ENCODE results near the gene UBAC2.

DNA sequence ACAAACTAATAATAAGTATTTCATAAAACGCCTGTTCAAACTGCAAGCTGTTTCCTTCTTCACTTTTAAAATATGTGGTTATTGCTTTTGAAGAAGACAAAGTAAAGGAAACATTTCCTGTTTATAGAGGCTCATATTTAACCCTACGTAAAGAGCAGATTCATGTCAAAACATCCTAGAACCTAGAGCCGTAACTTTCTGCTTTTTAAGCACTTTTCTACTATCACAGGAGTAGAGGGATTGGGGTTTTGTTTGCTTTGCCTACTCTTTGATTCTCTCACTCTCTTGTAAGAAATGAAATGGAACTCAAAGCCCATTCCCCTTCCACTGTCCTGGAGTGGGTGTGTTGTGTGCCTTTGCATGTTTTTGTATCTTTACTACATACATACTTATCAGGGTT lies 160.5 kb downstream of the UBAC2 start:
- TF ChIP-seq, protein P1, sequence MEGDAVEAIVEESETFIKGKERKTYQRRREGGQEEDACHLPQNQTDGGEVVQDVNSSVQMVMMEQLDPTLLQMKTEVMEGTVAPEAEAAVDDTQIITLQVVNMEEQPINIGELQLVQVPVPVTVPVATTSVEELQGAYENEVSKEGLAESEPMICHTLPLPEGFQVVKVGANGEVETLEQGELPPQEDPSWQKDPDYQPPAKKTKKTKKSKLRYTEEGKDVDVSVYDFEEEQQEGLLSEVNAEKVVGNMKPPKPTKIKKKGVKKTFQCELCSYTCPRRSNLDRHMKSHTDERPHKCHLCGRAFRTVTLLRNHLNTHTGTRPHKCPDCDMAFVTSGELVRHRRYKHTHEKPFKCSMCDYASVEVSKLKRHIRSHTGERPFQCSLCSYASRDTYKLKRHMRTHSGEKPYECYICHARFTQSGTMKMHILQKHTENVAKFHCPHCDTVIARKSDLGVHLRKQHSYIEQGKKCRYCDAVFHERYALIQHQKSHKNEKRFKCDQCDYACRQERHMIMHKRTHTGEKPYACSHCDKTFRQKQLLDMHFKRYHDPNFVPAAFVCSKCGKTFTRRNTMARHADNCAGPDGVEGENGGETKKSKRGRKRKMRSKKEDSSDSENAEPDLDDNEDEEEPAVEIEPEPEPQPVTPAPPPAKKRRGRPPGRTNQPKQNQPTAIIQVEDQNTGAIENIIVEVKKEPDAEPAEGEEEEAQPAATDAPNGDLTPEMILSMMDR (IDR thresholded peaks at IDR 0.05; ENCODE audit: extremely low read depth in 1 of 2, insufficient read depth in 1 of 2, low read depth in 1 of 2, low read length in 2 of 2) = no peak
- no peak for TF ChIP-seq POLR2AphosphoS5 (IDR thresholded peaks at IDR 0.05; ENCODE audit: insufficient read depth, low read depth, low read length)
- no peak for TF ChIP-seq POLR2A (IDR thresholded peaks at IDR 0.05; ENCODE audit: low read depth, low read length)
- no peak for TF ChIP-seq EZH2 (IDR thresholded peaks at IDR 0.05; ENCODE audit: borderline replicate concordance, low read depth, low read length, severe bottlenecking)
- no peak for TF ChIP-seq GATA2 (IDR thresholded peaks at IDR 0.05; ENCODE audit: insufficient read depth, insufficient read length, low read depth, low read length)
- no peak for TF ChIP-seq MAX (IDR thresholded peaks at IDR 0.05; ENCODE audit: insufficient read depth, insufficient read length)
